SH-SY5Y (cell line): ENCODE measurements around the gene NSRP1.

Source experiments
- GATA2 ChIP-seq: IDR thresholded peaks from 2 replicates; pipeline ENCODE4 v1.6.1; 2011; ENCODE audit warnings: mild to moderate bottlenecking, low read depth, low read length
- GATA3 ChIP-seq: IDR thresholded peaks from 2 replicates; pipeline ENCODE4 v1.6.1; 2011; ENCODE audit warnings: low read depth, mild to moderate bottlenecking, low read length, moderate library complexity

The NSRP1 gene

DNA sequence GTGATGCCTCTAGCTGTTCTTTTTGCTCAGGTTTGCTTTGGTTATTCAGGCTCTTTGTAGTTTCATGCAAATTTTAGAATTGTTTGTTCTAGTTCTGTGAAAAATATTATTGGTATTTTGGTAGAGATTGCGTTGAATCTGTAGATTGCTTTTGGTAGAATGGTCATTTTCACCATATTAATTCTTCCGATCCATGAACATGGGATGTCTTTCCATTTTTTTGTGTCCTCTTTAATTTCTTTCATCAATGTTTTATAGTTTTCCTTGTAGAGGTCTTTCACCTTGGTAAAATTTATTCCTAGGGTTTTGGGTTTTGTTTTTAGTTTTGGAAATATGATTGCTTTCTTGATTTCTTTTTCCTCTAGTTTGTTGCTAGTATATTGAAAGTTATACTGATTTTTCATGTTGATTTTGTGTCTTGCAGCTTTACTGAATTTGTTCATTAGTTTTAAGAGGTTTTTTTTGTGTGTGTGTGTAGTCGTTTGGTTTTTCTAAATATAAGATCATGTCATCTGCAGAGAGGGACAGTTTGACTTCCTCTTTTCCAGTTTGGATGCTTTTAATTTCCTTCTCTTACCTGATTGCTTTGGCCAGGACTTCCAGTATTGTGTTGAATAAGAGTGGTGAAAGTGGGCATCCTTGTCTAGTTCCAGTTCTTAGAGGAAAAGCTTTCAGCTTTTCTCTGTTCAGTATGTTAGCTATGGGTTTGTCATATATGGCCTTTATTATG lies 42.4 kb downstream of the NSRP1 start:
- TF ChIP-seq GATA3 (no peak), GATA2 (no peak)

DNA sequence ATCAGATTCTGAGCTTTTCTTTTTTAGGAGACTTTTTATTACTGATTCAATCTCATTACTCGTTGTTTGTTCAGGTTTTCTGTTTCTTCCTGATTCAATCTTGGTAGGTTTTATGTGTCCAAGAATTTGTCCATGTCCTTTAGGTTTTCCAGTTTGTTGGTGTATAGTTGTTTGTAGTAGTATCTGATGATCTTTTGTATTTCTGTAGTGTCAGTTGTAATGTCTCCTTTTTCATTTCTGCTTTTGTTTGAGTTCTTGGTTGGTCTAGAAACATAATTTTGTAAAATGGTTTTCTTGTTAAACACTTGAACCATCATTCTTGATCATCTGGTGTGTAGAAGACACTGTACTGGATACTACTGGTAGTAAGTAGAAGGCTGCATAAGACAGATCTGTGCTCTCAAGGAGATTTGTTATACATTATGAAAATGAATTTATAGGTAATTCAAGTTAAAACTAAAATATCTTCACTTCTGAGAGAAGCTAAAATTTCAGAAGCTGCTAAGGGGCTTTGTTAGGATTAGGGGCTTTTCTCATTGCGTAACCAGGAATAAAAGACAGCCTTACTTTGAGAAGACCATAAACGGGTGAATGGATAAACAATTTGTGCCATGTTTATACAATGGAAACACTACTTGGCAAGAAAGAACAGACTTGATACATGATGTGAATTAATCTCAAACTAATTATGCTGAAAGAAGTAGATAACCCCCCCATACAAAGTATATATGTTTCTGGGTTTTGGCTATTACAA lies 44.0 kb downstream of the NSRP1 start:
- TF ChIP-seq GATA2 (no peak), GATA3 (no peak)

DNA sequence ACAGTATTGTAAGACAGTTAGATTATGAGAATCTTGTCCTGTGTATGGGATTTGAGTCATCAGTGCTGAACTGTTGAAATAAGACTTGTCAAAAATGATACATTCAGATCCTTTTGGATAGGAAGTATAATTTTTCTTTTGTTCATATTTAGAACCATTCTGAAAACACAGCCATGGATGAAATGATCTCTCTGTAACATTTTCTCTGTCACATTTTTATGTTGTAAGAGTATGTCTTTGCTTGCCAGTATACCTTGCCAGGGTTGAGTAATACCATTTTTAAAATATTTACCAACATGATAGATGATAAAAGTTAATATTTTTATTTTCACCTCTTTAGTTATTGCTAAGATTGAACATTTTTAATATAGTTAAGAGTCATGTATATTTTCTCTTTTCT lies 45.0 kb downstream of the NSRP1 start:
- no peak for TF ChIP-seq GATA3
- no peak for TF ChIP-seq GATA2

DNA sequence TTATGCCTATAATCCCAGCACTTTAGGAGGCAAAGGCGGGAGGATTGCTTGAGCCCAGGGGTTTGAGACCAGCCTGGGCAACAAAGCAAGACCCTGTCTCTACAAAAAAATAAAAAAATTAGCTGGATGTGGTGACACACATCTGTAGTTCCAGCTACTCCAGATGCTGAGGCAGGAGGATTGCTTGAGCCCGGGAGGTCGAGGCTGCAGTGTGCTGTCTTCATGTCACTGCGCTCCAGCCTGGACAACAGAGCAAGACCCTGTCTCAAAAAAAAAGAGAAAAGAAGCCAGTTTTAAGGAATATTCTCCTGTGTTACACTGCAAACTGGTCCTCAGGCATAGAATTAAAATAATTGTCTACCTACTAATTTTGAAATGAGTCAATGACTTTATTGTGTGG lies 47.9 kb downstream of the NSRP1 start:
- no peak for TF ChIP-seq GATA2
- TF ChIP-seq GATA3 = no peak

DNA sequence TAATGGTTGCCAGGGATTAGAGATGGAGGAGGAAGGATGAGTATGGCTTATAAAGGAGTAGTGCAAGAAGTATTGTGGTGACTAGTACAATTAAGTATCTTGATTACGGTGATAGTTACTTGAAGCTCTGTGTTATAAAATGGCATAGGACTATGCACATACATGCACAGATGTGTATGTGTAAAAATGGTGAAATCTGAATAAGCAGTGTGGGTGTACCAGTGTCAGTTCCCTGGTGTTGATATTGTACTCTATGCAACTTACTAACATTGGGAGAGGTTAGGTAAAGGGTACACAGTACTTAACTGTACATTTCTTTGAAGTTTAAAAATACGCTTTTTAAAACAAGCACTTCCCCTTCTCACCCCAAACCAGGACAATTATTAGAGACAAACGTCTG lies 48.5 kb downstream of the NSRP1 start:
- TF ChIP-seq GATA3 (no peak), GATA2 (no peak)

DNA sequence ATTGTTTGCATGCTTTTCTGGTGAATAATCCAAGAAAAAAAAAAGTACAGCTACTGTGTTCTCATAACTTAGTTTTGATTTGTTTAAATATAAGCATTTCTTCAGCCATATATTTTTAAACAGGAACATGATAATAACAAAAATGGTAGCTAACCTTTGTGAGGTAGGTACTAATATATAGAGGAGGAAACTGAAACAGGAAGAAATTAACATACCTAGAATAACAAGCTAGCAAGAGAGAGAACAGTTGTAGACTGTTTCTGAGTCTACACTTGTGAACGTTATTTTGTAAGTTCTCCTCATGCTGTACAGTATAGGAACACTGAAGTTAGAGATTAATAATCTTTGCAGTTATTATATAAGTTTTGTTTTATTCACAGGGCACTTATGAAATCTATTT lies 49.3 kb downstream of the NSRP1 start:
- TF ChIP-seq GATA3 (no peak), GATA2 (no peak)

DNA sequence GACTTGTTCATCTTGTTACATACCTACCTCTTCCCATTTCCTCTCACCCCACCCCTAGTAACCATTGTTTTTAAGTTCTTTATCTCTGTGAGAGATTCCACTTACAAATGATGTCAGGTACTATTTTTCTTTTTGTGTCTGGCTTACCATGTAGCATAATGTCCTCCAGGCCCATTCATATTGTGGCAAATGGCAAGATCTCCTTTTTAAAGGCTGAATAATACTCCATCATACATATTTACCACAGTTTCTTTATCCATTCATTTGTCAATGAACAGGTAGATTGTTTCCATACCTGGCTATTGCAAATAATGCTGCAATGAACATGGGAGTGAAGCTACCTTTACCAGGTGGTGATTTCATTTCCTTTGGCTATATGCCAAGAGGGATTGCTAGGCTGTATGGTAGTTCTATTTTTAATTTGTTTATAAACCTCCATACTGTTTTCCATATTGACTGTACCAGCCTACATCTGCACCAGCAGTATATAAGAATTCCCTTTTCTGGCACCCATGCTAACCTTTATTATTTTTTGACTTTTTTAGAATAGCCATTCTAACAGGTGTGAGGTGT lies 53.9 kb downstream of the NSRP1 start:
- TF ChIP-seq GATA2 = no peak
- no peak for TF ChIP-seq GATA3

DNA sequence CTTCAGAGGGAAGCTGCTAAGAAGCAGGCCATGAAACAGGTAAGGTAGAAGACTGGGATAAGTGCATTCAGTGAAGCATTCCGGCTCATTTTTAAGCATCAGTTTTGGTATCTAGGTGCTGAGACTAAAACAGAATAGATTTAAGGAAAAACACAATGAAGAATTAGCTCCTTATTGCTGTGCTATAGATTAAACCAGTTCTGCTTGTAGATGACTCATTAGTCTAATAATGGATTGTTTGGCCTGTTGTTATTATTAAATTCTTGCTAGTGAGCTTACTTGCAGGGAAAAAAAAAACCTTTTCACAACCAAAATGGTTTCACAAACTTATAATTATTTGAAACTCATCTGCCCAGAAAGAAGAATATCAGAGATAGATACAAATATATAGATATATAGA lies 55.9 kb downstream of the NSRP1 start:
- TF ChIP-seq GATA3 = no peak
- no peak for TF ChIP-seq GATA2

DNA sequence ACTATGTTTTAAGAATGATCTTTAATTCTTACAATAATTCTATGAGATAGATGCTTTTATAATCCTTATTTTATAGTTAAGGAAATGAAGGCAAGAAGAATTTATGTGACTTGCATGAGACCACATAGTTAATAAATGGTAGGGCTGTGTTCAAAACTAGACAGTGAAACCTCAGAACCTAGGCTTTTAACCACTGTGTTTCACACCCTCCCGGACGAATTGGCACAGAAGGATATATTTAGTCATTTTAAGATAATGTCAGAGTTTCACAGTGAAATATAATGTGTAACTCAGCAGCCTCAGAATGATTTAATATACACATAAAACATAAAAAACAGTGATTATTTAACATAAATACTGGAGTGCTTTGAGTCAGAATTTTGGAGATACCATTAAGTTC lies 57.0 kb downstream of the NSRP1 start:
- TF ChIP-seq GATA3 = no peak

DNA sequence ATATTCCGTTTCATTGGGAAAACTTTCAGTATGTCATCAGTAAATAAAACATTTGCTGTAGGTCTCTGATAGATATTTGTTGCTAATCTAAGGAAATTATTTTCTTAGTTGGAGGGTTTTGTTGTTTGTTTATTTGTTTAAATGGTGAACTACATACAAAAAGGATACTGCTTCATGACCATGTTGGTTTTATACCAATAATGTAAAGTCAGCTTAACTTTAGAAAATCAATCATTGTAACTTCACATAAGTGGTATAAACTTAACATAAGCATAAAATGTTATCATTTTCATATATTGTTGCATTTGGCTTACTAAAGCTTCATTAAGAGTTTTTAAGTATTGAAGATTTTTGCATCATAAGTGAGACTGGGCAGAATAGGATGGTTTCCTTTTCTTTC lies 57.9 kb downstream of the NSRP1 start:
- no peak for TF ChIP-seq GATA2
- TF ChIP-seq GATA3 = no peak

DNA sequence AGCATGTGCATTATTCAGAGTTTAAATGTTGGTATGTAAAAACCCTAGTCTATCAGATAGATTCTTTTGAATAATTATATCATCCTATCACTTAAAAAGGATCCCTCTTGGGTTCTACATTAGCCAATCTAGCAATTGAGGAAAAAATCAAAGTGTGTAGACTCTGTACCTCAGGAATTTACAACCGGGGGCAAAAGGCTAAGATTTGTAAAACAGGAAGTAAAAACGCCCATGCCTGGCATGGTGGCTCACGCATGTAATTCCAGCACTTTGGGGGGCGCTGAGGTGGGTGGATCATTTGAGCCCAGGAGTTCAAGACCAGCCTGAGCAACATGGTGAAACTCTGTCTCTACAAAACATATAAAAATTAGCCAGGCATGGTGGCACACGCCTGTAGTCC lies 60.2 kb downstream of the NSRP1 start:
- no peak for TF ChIP-seq GATA3
- no peak for TF ChIP-seq GATA2

DNA sequence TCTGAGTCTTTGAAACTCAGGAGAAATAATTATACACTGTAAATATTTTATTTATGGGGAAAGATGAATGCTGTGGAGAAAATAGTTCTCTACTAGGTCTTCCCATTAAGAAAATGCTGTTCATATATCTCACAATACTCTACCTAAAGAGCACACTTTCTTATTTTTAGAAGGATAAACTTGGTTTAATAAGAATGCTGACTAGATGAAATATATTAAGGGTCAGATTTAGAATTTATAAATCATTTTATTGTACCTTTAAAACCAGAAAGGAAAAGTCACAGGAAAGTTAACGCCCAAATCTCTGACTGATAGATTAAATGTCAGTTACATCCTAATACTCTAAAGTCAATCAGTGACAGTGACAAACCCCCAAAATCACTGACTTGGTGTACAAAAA lies 70.1 kb downstream of the NSRP1 start:
- TF ChIP-seq GATA2 (no peak), GATA3 (no peak)

DNA sequence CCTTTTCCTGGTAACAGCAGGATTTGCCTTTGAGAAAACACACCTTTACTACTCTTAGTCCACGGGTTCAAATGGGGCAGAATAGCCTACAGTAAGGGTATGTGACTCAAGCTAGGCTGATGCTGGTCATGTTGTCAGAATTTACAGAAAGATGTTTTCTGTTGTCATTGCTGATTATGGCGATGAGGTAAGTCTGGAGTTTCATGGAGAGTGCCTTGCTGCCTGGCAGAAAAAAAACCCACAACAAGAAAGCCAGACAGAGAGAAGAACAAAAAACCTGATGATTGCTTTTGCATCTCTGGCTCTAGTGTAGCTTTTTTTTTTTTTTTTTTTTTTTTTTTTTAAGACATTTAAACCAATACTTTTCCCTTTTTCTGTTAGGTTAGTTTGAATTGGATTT lies 71.0 kb downstream of the NSRP1 start:
- TF ChIP-seq GATA2 = no peak
- TF ChIP-seq GATA3 = no peak

DNA sequence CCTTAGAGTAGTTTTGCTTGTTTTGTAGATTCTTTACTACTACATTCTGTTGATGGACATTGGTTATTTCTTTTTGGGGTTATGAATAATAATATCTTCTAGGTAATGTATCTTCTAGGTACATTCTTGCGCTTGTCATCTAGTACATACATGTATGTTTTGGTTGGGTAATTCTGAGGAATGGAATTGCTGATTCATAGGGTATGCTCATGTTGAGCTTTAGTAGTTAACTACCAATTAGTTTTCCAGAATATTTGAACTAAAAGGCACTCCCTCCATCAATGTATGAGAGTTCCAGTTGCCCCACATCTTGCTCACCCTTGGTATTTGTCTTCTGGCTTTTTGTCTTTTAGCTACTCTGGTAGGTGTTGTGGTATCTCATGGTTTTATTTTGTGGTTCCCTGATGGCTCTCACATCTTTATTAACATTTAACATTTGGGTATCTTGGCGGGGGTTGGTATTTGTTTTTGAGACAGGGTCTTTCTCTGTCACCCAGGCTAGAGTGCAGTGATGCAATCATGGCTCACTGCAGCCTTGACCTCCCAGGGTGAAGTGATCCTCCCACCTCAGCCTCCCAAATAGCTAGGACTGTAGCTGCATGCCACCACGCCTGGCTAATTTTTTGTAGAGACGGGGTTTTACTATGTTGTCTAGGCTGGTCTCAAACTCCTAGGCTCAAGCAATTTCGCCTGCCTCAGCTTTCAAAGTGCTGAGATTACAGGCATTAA lies 71.8 kb downstream of the NSRP1 start:
- TF ChIP-seq GATA3 (no peak), GATA2 (no peak)
